Panc1 (cell line): ENCODE data around the gene TBC1D2B. TPM values are rescaled to one million over a fixed set of nuclear protein-coding genes. Genes with fewer than 3 reads are reported as not detected.
"Not testable (repeated sequence)": the region's sequence is repeated elsewhere in the genome, so short reads cannot be mapped to it uniquely, and the experiment has no call there.

Experiments used
- ATAC-seq: fragments of 200-7000 bp; cut with Tn5 transposase; 2 replicates; pipeline ENCODE4 v1.9.1; 2020; ENCODE audit warnings: mild to moderate bottlenecking, moderate library complexity
- BruUV-seq: library from RNA; stranded (reverse); fragments of 400-500 nt; replicated peaks from 2 replicates; lab custom pipeline; 2021; lab: Mats Ljungman, UMichigan
- CTCF ChIA-PET: fragments of 300-600 bp; sonication (Branson Sonifier 250); formaldehyde crosslinking; loops from one replicate; lab custom pipeline; 2022; ENCODE audit warnings: antibody characterized with exemption; lab: Charles Lee
- POLR2A ChIA-PET: fragments of 300-600 bp; sonication (Branson Sonifier 250); formaldehyde crosslinking; loops from one replicate; lab custom pipeline; 2022; ENCODE audit warnings: antibody characterized with exemption; lab: Charles Lee
- DNase-seq: peaks from one replicate; pipeline ENCODE4 v3.0.0-alpha.2; 2010; ENCODE audit warnings: low read depth, low spot score
- H3K27ac ChIP-seq: 2 replicates; pipeline ENCODE4 v1.5.1; 2011; ENCODE audit warnings: mild to moderate bottlenecking, low read length, inconsistent platforms
- H3K27me3 ChIP-seq: fragments of 200-500 bp; sonication (Bioruptor generic); 2 replicates; pipeline ENCODE4 v1.6.0; 2014; ENCODE audit warnings: low read length, inconsistent platforms; ENCODE audit not compliant: control insufficient read depth, insufficient read depth
- H3K36me3 ChIP-seq: fragments of 200-500 bp; sonication (Bioruptor generic); 2 replicates; pipeline ENCODE4 v1.5.1; 2014; ENCODE audit warnings: inconsistent platforms, mild to moderate bottlenecking, low read length, moderate library complexity; ENCODE audit not compliant: control insufficient read depth, insufficient read depth
- H3K4me1 ChIP-seq: 2 replicates; pipeline ENCODE4 v1.5.1; 2011; ENCODE audit warnings: inconsistent platforms, mild to moderate bottlenecking, low read length, moderate library complexity; ENCODE audit not compliant: control insufficient read depth, insufficient read depth
- H3K4me3 ChIP-seq, 2 experiments: 2 replicates each; pipeline ENCODE4 v1.5.1; 2011 to 2012; ENCODE audit warnings: low read depth in 2 of 2, low read length in 2 of 2, mild to moderate bottlenecking in 2 of 2, inconsistent platforms in 1 of 2, moderate library complexity in 1 of 2
- H3K9me3 ChIP-seq: fragments of 200-500 bp; sonication (Bioruptor generic); 2 replicates; pipeline ENCODE4 v1.5.1; 2014; ENCODE audit warnings: low read depth, mild to moderate bottlenecking, inconsistent platforms, low read length, moderate library complexity; ENCODE audit not compliant: control insufficient read depth, insufficient read depth
- CTCF ChIP-seq: fragments of 450-650 bp; IDR thresholded peaks from 2 replicates; pipeline ENCODE4 v1.5.1; 2017; ENCODE audit warnings: mild to moderate bottlenecking
- POLR2AphosphoS5 ChIP-seq: IDR thresholded peaks from 2 replicates; pipeline ENCODE4 v1.6.1; 2012; ENCODE audit warnings: mild to moderate bottlenecking, low read depth, low read length, moderate library complexity
- REST ChIP-seq, 2 experiments: IDR thresholded peaks; 2 replicates each; pipeline ENCODE4 v1.6.1; 2011 to 2012; ENCODE audit warnings: low read depth in 2 of 2, control low read depth in 1 of 2, low read length in 1 of 2, mild to moderate bottlenecking in 1 of 2, moderate library complexity in 1 of 2; ENCODE audit not compliant: insufficient read depth in 1 of 2
- SIN3A ChIP-seq: IDR thresholded peaks from 2 replicates; pipeline ENCODE4 v1.6.1; 2012; ENCODE audit warnings: low read depth, mild to moderate bottlenecking, low read length, moderate library complexity, borderline replicate concordance; ENCODE audit not compliant: insufficient read depth
- TCF7L2 ChIP-seq: IDR thresholded peaks from 2 replicates; pipeline ENCODE4 v1.6.1; 2011; ENCODE audit warnings: mild to moderate bottlenecking, low read depth, low read length, inconsistent platforms
- in situ Hi-C: cut with HindIII; loops from 2 replicates; pipeline ENCODE4 v1.10.0; 2016; ENCODE audit warnings: low sequenced_read_pairs, low pct_unique_long_range_greater_than_20kb
- intact Hi-C: fragments of 100-400 bp; cut with micrococcal nuclease; formaldehyde crosslinking; loops from one replicate; pipeline ENCODE4 v1.10.0; 2022; ENCODE audit not compliant: unreplicated experiment
- total RNA-seq: library from RNA; stranded (reverse); gene quantifications from one replicate; pipeline ENCODE4 v1.2.1, GENCODE V29; 2021; ENCODE audit not compliant: unreplicated experiment

Gene TBC1D2B
- total RNA-seq, 1 experiment from 2014 or later: 59.3 TPM

GRCh38 chr15:77976095-77976450, 101.4 kb downstream of the TBC1D2B start:
- H3K4me1 ChIP-seq, intact Hi-C loops, H3K36me3 ChIP-seq, DNase-seq, in situ Hi-C loops, H3K9me3 ChIP-seq, ATAC-seq, POLR2A ChIA-PET, H3K27me3 ChIP-seq, BruUV-seq, H3K27ac ChIP-seq, CTCF ChIA-PET, H3K4me3 ChIP-seq: not testable (repeated sequence)

- Histone ChIP-seq H3K36me3 (no peaks in the 10 kb centered on the region), H3K27ac (no peak overlapping the region), H3K4me1 (no peaks in the 10 kb centered on the region; the same call in 1 of the 2 replicates), H3K27me3 (no peaks in the 10 kb centered on the region), H3K4me3 (no peak overlapping the region), H3K9me3 (no peaks in the 10 kb centered on the region)
- no peak for TF ChIP-seq REST (IDR thresholded peaks at IDR 0.05; ENCODE audit: insufficient read depth in 1 of 2, low read depth in 2 of 2, low read length in 1 of 2)
- TF ChIP-seq SIN3A: no peak
- TF ChIP-seq TCF7L2: no peak
- TF ChIP-seq POLR2AphosphoS5: no peak
- TF ChIP-seq CTCF: no peak
- ATAC-seq (no peak), DNase-seq (no peak)
- intact Hi-C loops (no loop called here), in situ Hi-C loops (no loop called here)
- ChIA-PET POLR2A (no interaction called here), CTCF (no interaction called here)
- BruUV-seq: no TSS peak
Observed at GRCh38 chr15:77975332-77976094, 102.0 kb downstream of the TBC1D2B start.
